Right cardiac atrium (tissue), 5 donors: ENCODE measurements around the gene BHLHA15. TPM values are rescaled to one million over a fixed set of nuclear protein-coding genes. Genes with fewer than 3 reads are reported as not detected.

Experiments used
- ATAC-seq, 2 donors: fragments of 200-7000 bp; cut with Tn5 transposase; one replicate each; pipeline versions ENCODE4 v1.8.0 to v1.9.1; 2020; ENCODE audit warnings: moderate library complexity in 2 of 2, mild to moderate bottlenecking in 1 of 2
- DNase-seq, 3 donors: peaks; one replicate each; pipeline ENCODE4 v3.0.0-alpha.2; 2020
- H3K27ac ChIP-seq: one replicate; pipeline ENCODE4 v1.5.1; 2013; ENCODE audit warnings: mild to moderate bottlenecking, low read length, control low read depth, moderate library complexity
- H3K27me3 ChIP-seq: one replicate; pipeline ENCODE4 v1.6.1; 2013; ENCODE audit not compliant: control insufficient read depth, insufficient read depth
- H3K4me1 ChIP-seq: one replicate; pipeline ENCODE4 v1.6.1; 2013; ENCODE audit warnings: low read length; ENCODE audit not compliant: control insufficient read depth, insufficient read depth
- H3K4me3 ChIP-seq: one replicate; pipeline ENCODE4 v1.5.1; 2013; ENCODE audit warnings: low read length, control low read depth
- H3K9me3 ChIP-seq: one replicate; pipeline ENCODE4 v1.6.1; 2013; ENCODE audit warnings: low read length; ENCODE audit not compliant: control insufficient read depth
- WGBS: extraction: QIAGEN DNeasy Blood & Tissue Kit; methylation state at CpG from one replicate; pipeline ENCODE4 v1.1.7; 2013; 5-methylcytosine and 5-hydroxymethylcytosine counted together
- intact Hi-C, 4 donors: fragments of 100-400 bp; cut with DNase I; formaldehyde crosslinking; loops; one replicate each; pipeline versions ENCODE4 v1.11.0 to v1.14.0; 2022 to 2023
- polyA plus RNA-seq: library from polyadenylated mRNA; stranded (reverse); fragments of 200-250 nt; gene quantifications from one replicate; pipeline ENCODE4 v1.2.3, GENCODE V29; 2013
- total RNA-seq, 4 donors: library from RNA; stranded (reverse); fragmentation: NEBNext Ultra II Directional; extraction: Animal tissue kit (Norgen Biotek cat#: 25700); gene quantifications; one replicate each; pipeline ENCODE4 v1.2.1, GENCODE V29; 2021
- donor health status: healthy with polysubstance abuse.
- donor health status: DM: no; HTN: yes; CAD: no.
- donor health status: DM: no; HTN: no; CAD: no.
- donor health status: DM: no; HTN: yes; CAD: no; lungs with severe emphysema.
- donor health status: DM: yes; HTN: yes; CAD: no.

The BHLHA15 gene
- total and polyA plus RNA-seq, 5 donors, result 0.53 to 0.57 TPM; not detected in 3

- no peaks in the 10 kb centered on the region for H3K9me3 ChIP-seq
- 96% methylated on average over 4 of the region's 4 CpGs for WGBS
- H3K4me3 ChIP-seq, result no peak overlapping the region
- no peaks in the 10 kb centered on the region for H3K4me1 ChIP-seq
- H3K27me3 ChIP-seq, result no peaks in the 10 kb centered on the region
- ATAC-seq (no peak), DNase-seq (peak in 1 of 3 donors; percentile 12)
- intact Hi-C loops, result no loop called here
- no peak overlapping the region for H3K27ac ChIP-seq
Measured at GRCh38 chr7:98238076-98238475, 26.8 kb downstream of the BHLHA15 start.

GRCh38 chr7:98238976-98239375, 27.7 kb downstream of the BHLHA15 start:
- intact Hi-C loops, result no loop called here
- DNase-seq (no peak), ATAC-seq (no peak)
- no peaks in the 10 kb centered on the region for H3K4me1 ChIP-seq
- no peak overlapping the region for H3K27ac ChIP-seq
- H3K9me3 ChIP-seq, result no peaks in the 10 kb centered on the region
- no peaks in the 10 kb centered on the region for H3K27me3 ChIP-seq
- no peak overlapping the region for H3K4me3 ChIP-seq
- 93% methylated on average over 9 of the region's 9 CpGs for WGBS

GRCh38 chr7:98240961-98241673, 29.9 kb downstream of the BHLHA15 start:
- peak; percentile 36 to 51 for ATAC-seq
- 67% methylated on average over 19 of the region's 19 CpGs for WGBS
- Histone ChIP-seq H3K27ac (no peak overlapping the region), H3K4me3 (no peak overlapping the region), H3K27me3 (no peaks in the 10 kb centered on the region), H3K9me3 (no peaks in the 10 kb centered on the region), H3K4me1 (no peaks in the 10 kb centered on the region)
- peak in 2 of 3 donors; percentile 71 to 80 for DNase-seq
- intact Hi-C loops, result loop anchor here in 1 of 4 donors (5.0 kb wide), 1 partner anchor 214 kb away; no protein-coding TSS in a partner anchor

GRCh38 chr7:98241674-98242241, 30.5 kb downstream of the BHLHA15 start:
- Histone ChIP-seq H3K9me3 (no peaks in the 10 kb centered on the region), H3K4me1 (no peaks in the 10 kb centered on the region), H3K27ac (no peak overlapping the region), H3K27me3 (no peaks in the 10 kb centered on the region), H3K4me3 (no peak overlapping the region)
- WGBS, result 83% methylated on average over 16 of the region's 16 CpGs
- intact Hi-C loops, result loop anchor here in 1 of 4 donors (5.0 kb wide), 1 partner anchor 214 kb away; no protein-coding TSS in a partner anchor
- DNase-seq (peak in 2 of 3 donors; percentile 43 to 60), ATAC-seq (peak in 1 of 2 donors; percentile 6)

GRCh38 chr7:98242342-98242741, 31.1 kb downstream of the BHLHA15 start:
- DNase-seq (no peak), ATAC-seq (no peak)
- Histone ChIP-seq H3K4me3 (no peak overlapping the region), H3K4me1 (no peaks in the 10 kb centered on the region), H3K9me3 (no peaks in the 10 kb centered on the region), H3K27ac (no peak overlapping the region), H3K27me3 (no peaks in the 10 kb centered on the region)
- intact Hi-C loops, result loop anchor here in 1 of 4 donors (5.0 kb wide), 1 partner anchor 215 kb away; no protein-coding TSS in a partner anchor
- whole genome bisulfite sequencing, result 100% methylated on average over 1 of the region's 1 CpG

GRCh38 chr7:98242934-98243333, 31.7 kb downstream of the BHLHA15 start:
- WGBS, result 92% methylated on average over 4 of the region's 4 CpGs

GRCh38 chr7:98244871-98245270, 33.6 kb downstream of the BHLHA15 start:
- Histone ChIP-seq H3K27me3 (no peaks in the 10 kb centered on the region), H3K27ac (no peak overlapping the region), H3K4me1 (no peaks in the 10 kb centered on the region), H3K4me3 (no peak overlapping the region), H3K9me3 (no peaks in the 10 kb centered on the region)
- ATAC-seq (no peak), DNase-seq (peak in 2 of 3 donors; percentile 51 to 65)
- 92% methylated on average over 14 of the region's 14 CpGs for WGBS
- intact Hi-C loops, result loop anchor here in 1 of 4 donors (5.0 kb wide), 1 partner anchor 218 kb away; no protein-coding TSS in a partner anchor

More at GRCh38 chr7:98242934-98243333, 31.7 kb downstream of the BHLHA15 start:
- no peak for ATAC-seq
- Histone ChIP-seq H3K27me3 (no peaks in the 10 kb centered on the region), H3K9me3 (no peaks in the 10 kb centered on the region), H3K4me1 (no peaks in the 10 kb centered on the region), H3K4me3 (no peak overlapping the region), H3K27ac (no peak overlapping the region)
- intact Hi-C loops, result loop anchor here in 1 of 4 donors (5.0 kb wide), 1 partner anchor 216 kb away; no protein-coding TSS in a partner anchor
- peak in 2 of 3 donors; percentile 11 to 21 for DNase-seq

- 91% methylated on average over 12 of the region's 12 CpGs for WGBS
- no peak for ATAC-seq
- no peaks in the 10 kb centered on the region for H3K27me3 ChIP-seq
- peak in 2 of 3 donors; percentile 9 to 38 for DNase-seq
- H3K9me3 ChIP-seq, result no peaks in the 10 kb centered on the region
- H3K4me1 ChIP-seq, result no peaks in the 10 kb centered on the region
- intact Hi-C loops, result no loop called here
- H3K4me3 ChIP-seq, result no peak overlapping the region
- no peak overlapping the region for H3K27ac ChIP-seq
Measured at GRCh38 chr7:98248156-98248555, 36.9 kb downstream of the BHLHA15 start.

GRCh38 chr7:98249106-98249505, 37.9 kb downstream of the BHLHA15 start:
- DNase-seq, result peak; percentile 46 to 53 (median 48)
- intact Hi-C loops, result no loop called here
- Histone ChIP-seq H3K9me3 (no peaks in the 10 kb centered on the region), H3K27ac (peak overlapping the region; percentile 73), H3K4me1 (no peaks in the 10 kb centered on the region), H3K27me3 (no peaks in the 10 kb centered on the region), H3K4me3 (no peak overlapping the region)
- 67% methylated on average over 6 of the region's 6 CpGs for WGBS
- ATAC-seq, result peak; percentile 19 to 54

- Histone ChIP-seq H3K9me3 (no peaks in the 10 kb centered on the region), H3K27ac (peak overlapping the region; percentile 25), H3K4me1 (no peaks in the 10 kb centered on the region), H3K4me3 (no peak overlapping the region), H3K27me3 (no peaks in the 10 kb centered on the region)
- intact Hi-C loops, result no loop called here
- WGBS, result 46% methylated on average over 3 of the region's 3 CpGs
- ATAC-seq, result no peak
- DNase-seq, result peak in 1 of 3 donors; percentile 27
Measured at GRCh38 chr7:98250789-98251188, 39.5 kb downstream of the BHLHA15 start.

GRCh38 chr7:98251231-98251600, 40.0 kb downstream of the BHLHA15 start:
- intact Hi-C loops, result no loop called here
- DNase-seq, result no peak
- Histone ChIP-seq H3K27me3 (no peaks in the 10 kb centered on the region), H3K4me3 (peak overlapping the region; percentile 57), H3K4me1 (no peaks in the 10 kb centered on the region), H3K27ac (peak overlapping the region; percentile 36), H3K9me3 (no peaks in the 10 kb centered on the region)
- ATAC-seq, result peak in 1 of 2 donors; percentile 20
- 23% methylated on average over 9 of the region's 9 CpGs for WGBS
